ENCODE results near the gene CISD1. TPM values are rescaled to one million over a fixed set of nuclear protein-coding genes. Genes with fewer than 3 reads are reported as not detected.
"Not testable (repeated sequence)": the region's sequence is repeated elsewhere in the genome, so short reads cannot be mapped to it uniquely, and the experiment has no call there.

The CISD1 gene
- polyA plus RNA-seq, 1 experiment: 31.7 TPM

- TF ChIP-seq CTCF (IDR thresholded peaks at IDR 0.05; ENCODE audit: insufficient read depth, low read depth, low read length): no peak
- no peak overlapping the region for H3K4me3 ChIP-seq (ENCODE audit: low read depth, low read length)
- H3K36me3 ChIP-seq (ENCODE audit: control insufficient read depth, insufficient read depth, low read length): no peaks in the 10 kb centered on the region
- DNase-seq (ENCODE audit: low read depth): no peak
- POLR2A ChIA-PET: no interaction called here
- no peaks in the 10 kb centered on the region for H3K27me3 ChIP-seq (ENCODE audit: control insufficient read depth, insufficient read depth, low read length)
- CTCF ChIA-PET: no interaction called here
Observed at GRCh38 chr10:58243269-58243668, 25.7 kb upstream of the CISD1 start.

GRCh38 chr10:58243801-58244200, 25.2 kb upstream of the CISD1 start:
- CTCF ChIA-PET; H3K36me3 ChIP-seq (ENCODE audit: control insufficient read depth, insufficient read depth, low read length); DNase-seq (ENCODE audit: low read depth); H3K27me3 ChIP-seq (ENCODE audit: control insufficient read depth, insufficient read depth, low read length); POLR2A ChIA-PET; H3K4me3 ChIP-seq (ENCODE audit: low read depth, low read length): not testable (repeated sequence)

GRCh38 chr10:58244242-58244641, 24.7 kb upstream of the CISD1 start:
- CTCF ChIA-PET; H3K27me3 ChIP-seq (ENCODE audit: control insufficient read depth, insufficient read depth, low read length); DNase-seq (ENCODE audit: low read depth); H3K36me3 ChIP-seq (ENCODE audit: control insufficient read depth, insufficient read depth, low read length); H3K4me3 ChIP-seq (ENCODE audit: low read depth, low read length); POLR2A ChIA-PET: not testable (repeated sequence)

GRCh38 chr10:58244666-58245065, 24.3 kb upstream of the CISD1 start:
- POLR2A ChIA-PET; CTCF ChIA-PET; H3K4me3 ChIP-seq (ENCODE audit: low read depth, low read length); H3K36me3 ChIP-seq (ENCODE audit: control insufficient read depth, insufficient read depth, low read length); DNase-seq (ENCODE audit: low read depth); H3K27me3 ChIP-seq (ENCODE audit: control insufficient read depth, insufficient read depth, low read length): not testable (repeated sequence)

GRCh38 chr10:58253184-58253583, 15.8 kb upstream of the CISD1 start:
- no peak for TF ChIP-seq CTCF (IDR thresholded peaks at IDR 0.05; ENCODE audit: insufficient read depth, low read depth, low read length)
- Histone ChIP-seq H3K4me3 (ENCODE audit: low read depth, low read length) (no peak overlapping the region), H3K27me3 (ENCODE audit: control insufficient read depth, insufficient read depth, low read length) (no peaks in the 10 kb centered on the region), H3K36me3 (ENCODE audit: control insufficient read depth, insufficient read depth, low read length) (no peaks in the 10 kb centered on the region)
- no peak for DNase-seq (ENCODE audit: low read depth)
- ChIA-PET CTCF (no interaction called here), POLR2A (no interaction called here)

- no peaks in the 10 kb centered on the region for H3K36me3 ChIP-seq (ENCODE audit: control insufficient read depth, insufficient read depth, low read length)
- TF ChIP-seq CTCF (IDR thresholded peaks at IDR 0.05; ENCODE audit: insufficient read depth, low read depth, low read length): no peak
- POLR2A ChIA-PET: no interaction called here
- H3K27me3 ChIP-seq (ENCODE audit: control insufficient read depth, insufficient read depth, low read length): no peaks in the 10 kb centered on the region
- no peak for DNase-seq (ENCODE audit: low read depth)
- no peak overlapping the region for H3K4me3 ChIP-seq (ENCODE audit: low read depth, low read length)
- CTCF ChIA-PET: no interaction called here
Observed at GRCh38 chr10:58254644-58255043, 14.3 kb upstream of the CISD1 start.

- POLR2A ChIA-PET; DNase-seq (ENCODE audit: low read depth); H3K36me3 ChIP-seq (ENCODE audit: control insufficient read depth, insufficient read depth, low read length); H3K4me3 ChIP-seq (ENCODE audit: low read depth, low read length); CTCF ChIA-PET; H3K27me3 ChIP-seq (ENCODE audit: control insufficient read depth, insufficient read depth, low read length): not testable (repeated sequence)
Observed at GRCh38 chr10:58256013-58256780, 12.8 kb upstream of the CISD1 start.

All from BJ (cell line).